C4-2B (cell line): ENCODE results near the gene TEKT3.

Source experiments
- H3K27ac ChIP-seq: fragments of 450-650 bp; 2 replicates; pipeline ENCODE4 v1.5.1; 2017
- CTCF ChIP-seq: fragments of 450-650 bp; conservative IDR thresholded peaks from 2 replicates; pipeline ENCODE4 v1.5.1; 2017; ENCODE audit warnings: mild to moderate bottlenecking
- ZFX ChIP-seq: fragments of 450-650 bp; IDR thresholded peaks from 2 replicates; pipeline ENCODE4 v1.6.1; 2017

TEKT3 gene

GRCh38 chr17:15263206-15263579 is 78.2 kb downstream of the TEKT3 start:
- TF ChIP-seq CTCF (no peak), ZFX (no peak)
- H3K27ac ChIP-seq, result no peak overlapping the region

- H3K27ac ChIP-seq, result no peak overlapping the region
- TF ChIP-seq ZFX (no peak), CTCF (no peak)
Measured at GRCh38 chr17:15262291-15263205, 78.8 kb downstream of the TEKT3 start.

- H3K27ac ChIP-seq, result no peak overlapping the region
- TF ChIP-seq ZFX, result no peak
- no peak for TF ChIP-seq CTCF
Measured at GRCh38 chr17:15261802-15262290, 79.6 kb downstream of the TEKT3 start.

GRCh38 chr17:15261258-15261801 is 80.1 kb downstream of the TEKT3 start:
- no peak overlapping the region for H3K27ac ChIP-seq
- TF ChIP-seq ZFX, result no peak
- no peak for TF ChIP-seq CTCF

GRCh38 chr17:15260376-15261257 is 80.8 kb downstream of the TEKT3 start:
- TF ChIP-seq ZFX, result peak; percentile 27; the same call in 1 of the 2 replicates
- peak; percentile 98 for TF ChIP-seq CTCF
- H3K27ac ChIP-seq, result peak overlapping the region; percentile 23

GRCh38 chr17:15257796-15258512 is 83.4 kb downstream of the TEKT3 start:
- TF ChIP-seq CTCF, result no peak
- TF ChIP-seq ZFX, result no peak
- H3K27ac ChIP-seq, result no peak overlapping the region
